ENCODE results near the gene COL5A1.

COL5A1 gene

GRCh38 chr9:134811079-134811672 is 169.6 kb downstream of the COL5A1 start:
- H3K4me3 ChIP-seq (ENCODE audit: insufficient read depth in 1 of 2, low read depth in 1 of 2, low read length in 2 of 2): no peak overlapping the region
- H3K4me2 ChIP-seq (ENCODE audit: low read length, poor library complexity, severe bottlenecking): peak overlapping the region; percentile 34
- peak overlapping the region; percentile 6 to 30 for H3K18ac ChIP-seq (ENCODE audit: low read depth in 1 of 2, low read length in 2 of 2)
- WGBS: 92% methylated on average over 22 of the region's 22 CpGs
- H3K4ac ChIP-seq (ENCODE audit: low read depth in 1 of 2, low read length in 2 of 2): no peak overlapping the region
- H3K4me1 ChIP-seq (ENCODE audit: control insufficient read depth, insufficient read depth, low read depth, low read length): peaks cover 23% of the 10 kb centered on the region
- no peaks in the 10 kb centered on the region for H3K27me3 ChIP-seq (ENCODE audit: control insufficient read depth in 1 of 2, insufficient read depth in 1 of 2, low read length in 2 of 2)
- H3K79me1 ChIP-seq (replicated peaks; ENCODE audit: low read length, poor library complexity, severe bottlenecking): peaks cover 2% of the 10 kb centered on the region
- peak overlapping the region in 1 of 2 experiments; percentile 31 for H3K14ac ChIP-seq (ENCODE audit: low read length in 2 of 2)
- no peak for DNase-seq
- H4K91ac ChIP-seq (ENCODE audit: low read length): no peak overlapping the region
- no peaks in the 10 kb centered on the region for H3K9me3 ChIP-seq (ENCODE audit: control insufficient read depth, low read length)
- peak overlapping the region; percentile 6 for H2BK120ac ChIP-seq (ENCODE audit: low read depth, low read length)
- H2BK5ac ChIP-seq (ENCODE audit: low read depth, low read length, poor library complexity, severe bottlenecking): no peak overlapping the region
- no peak overlapping the region for H2AFZ ChIP-seq (ENCODE audit: low read depth, low read length)
- peak overlapping the region; percentile 74 for H2AK5ac ChIP-seq (ENCODE audit: low read length, severe bottlenecking)
- peak overlapping the region; percentile 70 for H3K27ac ChIP-seq (ENCODE audit: low read length, poor library complexity, severe bottlenecking)
- no peak overlapping the region for H4K8ac ChIP-seq (ENCODE audit: low read length)
- H3K36me3 ChIP-seq (ENCODE audit: control insufficient read depth in 1 of 2, insufficient read depth in 2 of 2, low read depth in 1 of 2, low read length in 2 of 2): peaks cover 78 to 80% of the 10 kb centered on the region in 2 experiments
- H3K9ac ChIP-seq (ENCODE audit: low read length): peak overlapping the region; percentile 60
- H2BK12ac ChIP-seq (ENCODE audit: low read length in 2 of 2): peak overlapping the region in 1 of 2 experiments; percentile 40
- H2BK15ac ChIP-seq (ENCODE audit: low read depth, poor library complexity, severe bottlenecking): peak overlapping the region; percentile 50
- no peak overlapping the region for H3K23ac ChIP-seq (ENCODE audit: low read length in 2 of 2)

- H3K4ac ChIP-seq (ENCODE audit: low read depth in 1 of 2, low read length in 2 of 2): no peak overlapping the region
- 62% methylated on average over 14 of the region's 14 CpGs for WGBS
- no peak overlapping the region for H4K91ac ChIP-seq (ENCODE audit: low read length)
- H4K8ac ChIP-seq (ENCODE audit: low read length): no peak overlapping the region
- no peak overlapping the region for H2BK5ac ChIP-seq (ENCODE audit: low read depth, low read length, poor library complexity, severe bottlenecking)
- no peak overlapping the region for H3K4me3 ChIP-seq (ENCODE audit: insufficient read depth in 1 of 2, low read depth in 1 of 2, low read length in 2 of 2)
- peaks cover 23% of the 10 kb centered on the region for H3K4me1 ChIP-seq (ENCODE audit: control insufficient read depth, insufficient read depth, low read depth, low read length)
- H3K18ac ChIP-seq (ENCODE audit: low read depth in 1 of 2, low read length in 2 of 2): peak overlapping the region in 1 of 2 experiments; percentile 51
- H2AK5ac ChIP-seq (ENCODE audit: low read length, severe bottlenecking): peak overlapping the region; percentile 28
- peaks cover 3% of the 10 kb centered on the region for H3K79me1 ChIP-seq (replicated peaks; ENCODE audit: low read length, poor library complexity, severe bottlenecking)
- no peaks in the 10 kb centered on the region for H3K9me3 ChIP-seq (ENCODE audit: control insufficient read depth, low read length)
- H3K9ac ChIP-seq (ENCODE audit: low read length): peak overlapping the region; percentile 60
- H2BK15ac ChIP-seq (ENCODE audit: low read depth, poor library complexity, severe bottlenecking): no peak overlapping the region
- no peak overlapping the region for H2BK12ac ChIP-seq (ENCODE audit: low read length in 2 of 2)
- H2AFZ ChIP-seq (ENCODE audit: low read depth, low read length): no peak overlapping the region
- H3K27ac ChIP-seq (ENCODE audit: low read length, poor library complexity, severe bottlenecking): peak overlapping the region; percentile 70
- H3K36me3 ChIP-seq (ENCODE audit: control insufficient read depth in 1 of 2, insufficient read depth in 2 of 2, low read depth in 1 of 2, low read length in 2 of 2): peaks cover 78 to 81% of the 10 kb centered on the region in 2 experiments
- peak overlapping the region; percentile 34 for H3K4me2 ChIP-seq (ENCODE audit: low read length, poor library complexity, severe bottlenecking)
- no peaks in the 10 kb centered on the region for H3K27me3 ChIP-seq (ENCODE audit: control insufficient read depth in 1 of 2, insufficient read depth in 1 of 2, low read length in 2 of 2)
- peak; percentile 91 for DNase-seq
- H3K14ac ChIP-seq (ENCODE audit: low read length in 2 of 2): no peak overlapping the region
- H2BK120ac ChIP-seq (ENCODE audit: low read depth, low read length): no peak overlapping the region
- H3K23ac ChIP-seq (ENCODE audit: low read length in 2 of 2): no peak overlapping the region
Measured at GRCh38 chr9:134811673-134812342, 170.2 kb downstream of the COL5A1 start.

- no peak overlapping the region for H2BK120ac ChIP-seq (ENCODE audit: low read depth, low read length)
- H3K79me1 ChIP-seq (replicated peaks; ENCODE audit: low read length, poor library complexity, severe bottlenecking): peaks cover 3% of the 10 kb centered on the region
- H3K27me3 ChIP-seq (ENCODE audit: control insufficient read depth in 1 of 2, insufficient read depth in 1 of 2, low read length in 2 of 2): no peaks in the 10 kb centered on the region
- H3K4ac ChIP-seq (ENCODE audit: low read depth in 1 of 2, low read length in 2 of 2): no peak overlapping the region
- no peak overlapping the region for H3K4me3 ChIP-seq (ENCODE audit: insufficient read depth in 1 of 2, low read depth in 1 of 2, low read length in 2 of 2)
- H2AK5ac ChIP-seq (ENCODE audit: low read length, severe bottlenecking): peak overlapping the region; percentile 28
- H4K8ac ChIP-seq (ENCODE audit: low read length): peak overlapping the region; percentile 57
- no peak overlapping the region for H3K23ac ChIP-seq (ENCODE audit: low read length in 2 of 2)
- peak overlapping the region; percentile 60 for H3K9ac ChIP-seq (ENCODE audit: low read length)
- no peak overlapping the region for H3K14ac ChIP-seq (ENCODE audit: low read length in 2 of 2)
- no peak overlapping the region for H2AFZ ChIP-seq (ENCODE audit: low read depth, low read length)
- H3K4me1 ChIP-seq (ENCODE audit: control insufficient read depth, insufficient read depth, low read depth, low read length): peaks cover 23% of the 10 kb centered on the region
- 76% methylated on average over 11 of the region's 11 CpGs for WGBS
- H3K36me3 ChIP-seq (ENCODE audit: control insufficient read depth in 1 of 2, insufficient read depth in 2 of 2, low read depth in 1 of 2, low read length in 2 of 2): peaks cover 81 to 86% of the 10 kb centered on the region in 2 experiments
- peak overlapping the region; percentile 19 for H3K27ac ChIP-seq (ENCODE audit: low read length, poor library complexity, severe bottlenecking)
- no peak overlapping the region for H2BK12ac ChIP-seq (ENCODE audit: low read length in 2 of 2)
- H3K18ac ChIP-seq (ENCODE audit: low read depth in 1 of 2, low read length in 2 of 2): peak overlapping the region in 1 of 2 experiments; percentile 51
- no peak overlapping the region for H4K91ac ChIP-seq (ENCODE audit: low read length)
- H2BK15ac ChIP-seq (ENCODE audit: low read depth, poor library complexity, severe bottlenecking): no peak overlapping the region
- no peak overlapping the region for H2BK5ac ChIP-seq (ENCODE audit: low read depth, low read length, poor library complexity, severe bottlenecking)
- no peak overlapping the region for H3K4me2 ChIP-seq (ENCODE audit: low read length, poor library complexity, severe bottlenecking)
- DNase-seq: no peak
- no peaks in the 10 kb centered on the region for H3K9me3 ChIP-seq (ENCODE audit: control insufficient read depth, low read length)
Measured at GRCh38 chr9:134812343-134812673, 170.7 kb downstream of the COL5A1 start.

- no peak overlapping the region for H2BK12ac ChIP-seq (ENCODE audit: low read length in 2 of 2)
- no peak for DNase-seq
- H3K4me2 ChIP-seq (ENCODE audit: low read length, poor library complexity, severe bottlenecking): no peak overlapping the region
- no peak overlapping the region for H2BK15ac ChIP-seq (ENCODE audit: low read depth, poor library complexity, severe bottlenecking)
- H3K14ac ChIP-seq (ENCODE audit: low read length in 2 of 2): no peak overlapping the region
- WGBS: over 99% methylated on average over 19 of the region's 19 CpGs
- H2AFZ ChIP-seq (ENCODE audit: low read depth, low read length): no peak overlapping the region
- H4K91ac ChIP-seq (ENCODE audit: low read length): no peak overlapping the region
- H3K9ac ChIP-seq (ENCODE audit: low read length): no peak overlapping the region
- peaks cover 23% of the 10 kb centered on the region for H3K4me1 ChIP-seq (ENCODE audit: control insufficient read depth, insufficient read depth, low read depth, low read length)
- H4K8ac ChIP-seq (ENCODE audit: low read length): no peak overlapping the region
- peaks cover 3% of the 10 kb centered on the region for H3K79me1 ChIP-seq (replicated peaks; ENCODE audit: low read length, poor library complexity, severe bottlenecking)
- no peak overlapping the region for H3K23ac ChIP-seq (ENCODE audit: low read length in 2 of 2)
- no peak overlapping the region for H2BK120ac ChIP-seq (ENCODE audit: low read depth, low read length)
- no peak overlapping the region for H3K4me3 ChIP-seq (ENCODE audit: insufficient read depth in 1 of 2, low read depth in 1 of 2, low read length in 2 of 2)
- no peaks in the 10 kb centered on the region for H3K9me3 ChIP-seq (ENCODE audit: control insufficient read depth, low read length)
- no peak overlapping the region for H2BK5ac ChIP-seq (ENCODE audit: low read depth, low read length, poor library complexity, severe bottlenecking)
- H3K4ac ChIP-seq (ENCODE audit: low read depth in 1 of 2, low read length in 2 of 2): no peak overlapping the region
- no peak overlapping the region for H3K27ac ChIP-seq (ENCODE audit: low read length, poor library complexity, severe bottlenecking)
- H3K36me3 ChIP-seq (ENCODE audit: control insufficient read depth in 1 of 2, insufficient read depth in 2 of 2, low read depth in 1 of 2, low read length in 2 of 2): peaks cover 85 to 95% of the 10 kb centered on the region in 2 experiments
- no peak overlapping the region for H3K18ac ChIP-seq (ENCODE audit: low read depth in 1 of 2, low read length in 2 of 2)
- no peaks in the 10 kb centered on the region for H3K27me3 ChIP-seq (ENCODE audit: control insufficient read depth in 1 of 2, insufficient read depth in 1 of 2, low read length in 2 of 2)
- no peak overlapping the region for H2AK5ac ChIP-seq (ENCODE audit: low read length, severe bottlenecking)
Measured at GRCh38 chr9:134813841-134814240, 172.2 kb downstream of the COL5A1 start.

Data from mesenchymal stem cell (in vitro differentiated cells and primary cell).